CD4-positive, alpha-beta T cell treated with Interleukin-15 for 1 hour (primary cell): ENCODE data around the gene TMPRSS4.
A peak's percentile ranks its signal among the peaks of the same experiment; 100 is the strongest.

Source experiments
- DNase-seq: peaks from one replicate; pipeline ENCODE4 v3.0.0-alpha.2; 2020

TMPRSS4 gene

GRCh38 chr11:118076754-118077281 lies at the start of gene TMPRSS4:
Gene TMPRSS4 (plus strand): TSS chr11:118077078. CDS start chr11:118077303, 225 bp downstream.
- DNase-seq = no peak

- DNase-seq = no peak
Measured at GRCh38 chr11:118027694-118028093, 49.2 kb upstream of the TMPRSS4 start.

- no peak for DNase-seq
Measured at GRCh38 chr11:118028626-118029025, 48.3 kb upstream of the TMPRSS4 start.

GRCh38 chr11:118033443-118033842 lies 43.4 kb upstream of the TMPRSS4 start:
- DNase-seq = no peak

- no peak for DNase-seq
Measured at GRCh38 chr11:118042141-118042540, 34.7 kb upstream of the TMPRSS4 start.

GRCh38 chr11:118042796-118043195 lies 34.1 kb upstream of the TMPRSS4 start:
- no peak for DNase-seq

GRCh38 chr11:118045191-118045590 lies 31.7 kb upstream of the TMPRSS4 start:
- DNase-seq = no peak

GRCh38 chr11:118046051-118046963 lies 30.6 kb upstream of the TMPRSS4 start:
- DNase-seq = peak; percentile 37

GRCh38 chr11:118046964-118047700 lies 29.7 kb upstream of the TMPRSS4 start:
- DNase-seq = no peak

GRCh38 chr11:118047749-118048148 lies 29.1 kb upstream of the TMPRSS4 start:
- DNase-seq = no peak

- no peak for DNase-seq
Measured at GRCh38 chr11:118048472-118049370, 28.2 kb upstream of the TMPRSS4 start.

GRCh38 chr11:118049771-118050170 lies 27.1 kb upstream of the TMPRSS4 start:
- DNase-seq = no peak

GRCh38 chr11:118050208-118050891 lies 26.5 kb upstream of the TMPRSS4 start:
- no peak for DNase-seq

GRCh38 chr11:118051136-118051610 lies 25.7 kb upstream of the TMPRSS4 start:
- no peak for DNase-seq

- DNase-seq = peak; percentile 82
Measured at GRCh38 chr11:118051611-118052461, 25.0 kb upstream of the TMPRSS4 start.

GRCh38 chr11:118052581-118053206 lies 24.2 kb upstream of the TMPRSS4 start:
- DNase-seq = no peak

- DNase-seq = no peak
Measured at GRCh38 chr11:118054712-118055640, 21.9 kb upstream of the TMPRSS4 start.

- DNase-seq = no peak
Measured at GRCh38 chr11:118055966-118056365, 20.9 kb upstream of the TMPRSS4 start.

- no peak for DNase-seq
Measured at GRCh38 chr11:118056806-118057205, 20.1 kb upstream of the TMPRSS4 start.
